ENCODE results near the gene LETMD1. TPM values are rescaled to one million over a fixed set of nuclear protein-coding genes. Genes with fewer than 3 reads are reported as not detected.

Gene LETMD1
- total RNA-seq, 2 experiments from 2014 or later, result 88.7 to 89.0 TPM

DNA sequence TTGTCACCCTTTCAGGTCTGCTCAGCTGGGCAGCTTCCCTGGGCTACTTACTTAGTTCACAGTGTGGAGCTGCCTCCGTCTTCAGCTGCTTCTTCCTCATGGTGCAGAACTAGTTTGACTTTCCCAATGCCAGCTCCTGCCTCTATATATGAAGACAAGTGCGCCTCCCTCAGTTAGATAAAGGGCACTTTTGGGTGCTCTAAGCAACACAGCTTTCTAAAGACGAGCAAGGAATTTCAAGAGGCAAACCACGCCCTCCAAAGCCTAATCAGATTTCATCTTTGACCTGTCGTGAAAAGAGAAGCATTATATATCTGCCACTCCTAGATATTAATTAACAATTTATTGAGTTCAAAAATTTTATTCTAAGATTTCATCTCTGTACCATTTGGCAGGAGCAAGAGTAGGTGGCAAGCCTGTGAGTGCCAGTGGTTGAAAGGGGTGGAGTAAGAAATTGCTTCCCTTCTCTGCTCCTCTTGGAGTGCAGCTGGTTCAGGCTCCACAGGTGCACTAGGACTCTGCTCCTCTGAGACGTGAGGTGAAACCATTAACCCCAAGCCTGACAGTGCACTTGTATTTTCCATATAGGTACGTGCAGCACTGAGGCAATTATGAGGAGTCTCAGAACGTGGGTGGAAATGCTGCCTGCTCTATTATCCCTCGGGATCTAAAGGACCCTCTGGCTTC lies 19.9 kb upstream of the LETMD1 start:
- peak; percentile 59 for DNase-seq
- Mint-ChIP-seq H3K4me3 (peak overlapping the region; percentile 85), H3K9me3 (no peaks in the 10 kb centered on the region), H3K27me3 (ENCODE audit: low read depth) (no peaks in the 10 kb centered on the region), H3K27ac (no peak overlapping the region), H3K36me3 (ENCODE audit: low read depth) (no peaks in the 10 kb centered on the region), H3K4me1 (ENCODE audit: low read depth) (peaks cover 38% of the 10 kb centered on the region)
- intact Hi-C loops (cut with micrococcal nuclease), result loop anchor here (1.0 to 10.0 kb wide), 6 partner anchors 75 to 944 kb away; partner anchors contain the start of gene DIP2B
- CTCF ChIA-PET, result interaction anchor here (0.8 to 5.6 kb wide), 20 partner anchors 12 to 562 kb away, joined by 3 to 56 read pairs (median 4); partner anchors contain the start of gene ATF1

DNA sequence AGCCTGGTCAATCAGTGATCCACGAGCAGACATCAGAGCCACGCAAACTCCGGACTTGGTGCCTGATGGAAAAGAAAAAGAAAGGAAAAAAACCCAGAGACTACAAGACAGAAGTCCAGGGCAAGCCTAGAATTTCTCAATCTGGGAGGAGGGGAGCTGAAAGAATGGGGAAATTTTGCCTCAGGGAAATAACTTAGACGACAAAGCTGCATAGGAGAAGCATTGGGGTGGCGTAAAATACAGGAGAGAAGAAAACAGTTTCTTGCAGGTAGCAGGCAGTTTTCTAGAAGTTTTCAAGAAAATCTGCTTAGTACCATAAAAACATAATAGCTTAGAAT lies 19.3 kb upstream of the LETMD1 start:
- no peak overlapping the region for H3K27ac Mint-ChIP-seq
- no peak overlapping the region for H3K4me3 Mint-ChIP-seq
- DNase-seq, result no peak
- no peaks in the 10 kb centered on the region for H3K27me3 Mint-ChIP-seq (ENCODE audit: low read depth)
- H3K36me3 Mint-ChIP-seq (ENCODE audit: low read depth), result no peaks in the 10 kb centered on the region
- intact Hi-C loops (cut with micrococcal nuclease), result loop anchor here (1.0 to 10.0 kb wide), 6 partner anchors 75 to 944 kb away; partner anchors contain the start of gene DIP2B
- H3K4me1 Mint-ChIP-seq (ENCODE audit: low read depth), result peaks cover 33% of the 10 kb centered on the region
- CTCF ChIA-PET, result interaction anchor here (0.6 to 5.6 kb wide), 11 partner anchors 15 to 264 kb away, joined by 3 to 56 read pairs (median 6); partner anchors contain the start of gene ATF1
- no peaks in the 10 kb centered on the region for H3K9me3 Mint-ChIP-seq

DNA sequence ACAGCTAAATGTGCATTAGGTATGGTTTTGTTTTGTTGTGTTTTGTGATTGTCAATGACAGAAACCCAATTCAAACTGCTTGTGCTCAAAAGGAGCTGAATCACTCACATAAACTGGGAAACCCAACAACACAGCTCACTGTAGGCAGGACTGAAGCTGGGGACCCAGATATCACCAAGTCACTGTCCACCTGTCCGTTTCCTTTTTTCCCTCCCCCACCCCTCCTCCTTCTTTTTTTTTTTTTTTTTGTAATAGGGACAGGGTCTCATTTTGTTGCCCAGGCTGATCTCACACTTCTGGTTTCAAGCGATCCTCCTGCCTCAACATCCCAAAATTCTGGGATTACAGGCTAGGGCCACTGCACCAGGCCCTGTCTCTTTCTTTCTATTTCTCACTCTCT lies 15.1 kb upstream of the LETMD1 start:
- intact Hi-C loops (cut with micrococcal nuclease), result no loop called here
- CTCF ChIA-PET, result interaction anchor here (0.7 kb wide), 1 partner anchor 15 kb away, joined by 5 read pairs; no protein-coding TSS in a partner anchor
- H3K4me1 Mint-ChIP-seq (ENCODE audit: low read depth), result peaks cover 4% of the 10 kb centered on the region
- no peak overlapping the region for H3K27ac Mint-ChIP-seq
- H3K4me3 Mint-ChIP-seq, result no peak overlapping the region
- H3K9me3 Mint-ChIP-seq, result no peaks in the 10 kb centered on the region
- DNase-seq, result no peak
- no peaks in the 10 kb centered on the region for H3K36me3 Mint-ChIP-seq (ENCODE audit: low read depth)
- H3K27me3 Mint-ChIP-seq (ENCODE audit: low read depth), result no peaks in the 10 kb centered on the region

DNA sequence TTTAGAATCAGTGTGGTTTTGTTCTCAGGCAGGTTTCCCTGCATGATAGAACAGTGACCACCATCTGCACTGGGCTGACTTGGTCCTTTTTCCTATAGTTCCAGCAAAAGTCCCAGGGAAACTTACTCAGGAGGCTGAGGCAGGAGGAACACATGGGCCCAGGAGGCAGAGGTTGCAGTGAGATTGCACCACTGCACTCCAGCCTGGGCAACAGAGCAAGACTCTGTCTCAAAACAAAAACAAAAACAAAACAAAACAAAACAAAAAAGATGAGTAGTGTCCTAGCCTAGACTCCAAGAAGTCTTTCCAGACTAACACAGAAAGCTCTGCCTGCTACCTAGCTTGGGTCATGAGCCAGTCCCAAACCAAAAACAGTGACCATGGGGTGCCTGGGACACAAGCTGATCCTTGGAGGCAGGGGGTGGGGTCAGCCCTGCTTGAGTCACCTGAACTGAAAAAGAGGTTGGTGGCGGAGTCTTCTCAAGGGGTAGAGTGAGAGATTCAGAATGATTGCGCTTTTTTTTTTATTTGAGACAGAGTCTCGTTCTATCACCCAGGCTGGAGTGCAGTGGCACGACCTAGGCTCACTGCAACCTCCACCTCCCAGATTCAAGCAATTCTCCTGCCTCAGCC lies 14.6 kb upstream of the LETMD1 start:
- Mint-ChIP-seq H3K27ac (no peak overlapping the region), H3K4me1 (ENCODE audit: low read depth) (peaks cover 2% of the 10 kb centered on the region), H3K4me3 (no peak overlapping the region), H3K9me3 (no peaks in the 10 kb centered on the region), H3K27me3 (ENCODE audit: low read depth) (no peaks in the 10 kb centered on the region), H3K36me3 (ENCODE audit: low read depth) (no peaks in the 10 kb centered on the region)
- no peak for DNase-seq
- CTCF ChIA-PET, result interaction anchor here (0.6 kb wide), 1 partner anchor 32 kb away, joined by 3 read pairs; no protein-coding TSS in a partner anchor
- intact Hi-C loops (cut with micrococcal nuclease), result no loop called here

DNA sequence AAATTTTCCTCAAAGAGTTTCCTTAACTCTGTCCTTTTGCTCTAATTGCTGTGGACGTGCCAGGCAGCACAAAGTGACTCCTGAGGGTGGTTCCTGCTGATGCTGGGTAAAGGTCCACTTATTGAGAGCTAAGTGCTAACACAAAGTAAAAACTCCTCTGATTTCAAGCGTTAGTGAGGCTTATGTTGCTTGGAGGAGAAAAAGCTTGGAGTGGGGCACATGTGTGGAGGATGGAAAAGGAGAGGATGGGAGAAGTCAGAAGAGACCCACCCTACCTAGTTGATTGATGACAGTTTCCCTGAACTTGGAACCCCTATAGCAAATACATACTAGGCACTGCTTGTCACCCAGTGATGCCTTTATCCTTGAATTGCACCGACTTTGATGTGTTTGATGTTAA lies 11.8 kb upstream of the LETMD1 start:
- Mint-ChIP-seq H3K9me3 (no peaks in the 10 kb centered on the region), H3K27ac (no peak overlapping the region), H3K27me3 (ENCODE audit: low read depth) (no peaks in the 10 kb centered on the region), H3K4me3 (no peak overlapping the region), H3K4me1 (ENCODE audit: low read depth) (no peaks in the 10 kb centered on the region), H3K36me3 (ENCODE audit: low read depth) (no peaks in the 10 kb centered on the region)
- DNase-seq, result no peak
- CTCF ChIA-PET, result no interaction called here
- intact Hi-C loops (cut with micrococcal nuclease), result no loop called here

DNA sequence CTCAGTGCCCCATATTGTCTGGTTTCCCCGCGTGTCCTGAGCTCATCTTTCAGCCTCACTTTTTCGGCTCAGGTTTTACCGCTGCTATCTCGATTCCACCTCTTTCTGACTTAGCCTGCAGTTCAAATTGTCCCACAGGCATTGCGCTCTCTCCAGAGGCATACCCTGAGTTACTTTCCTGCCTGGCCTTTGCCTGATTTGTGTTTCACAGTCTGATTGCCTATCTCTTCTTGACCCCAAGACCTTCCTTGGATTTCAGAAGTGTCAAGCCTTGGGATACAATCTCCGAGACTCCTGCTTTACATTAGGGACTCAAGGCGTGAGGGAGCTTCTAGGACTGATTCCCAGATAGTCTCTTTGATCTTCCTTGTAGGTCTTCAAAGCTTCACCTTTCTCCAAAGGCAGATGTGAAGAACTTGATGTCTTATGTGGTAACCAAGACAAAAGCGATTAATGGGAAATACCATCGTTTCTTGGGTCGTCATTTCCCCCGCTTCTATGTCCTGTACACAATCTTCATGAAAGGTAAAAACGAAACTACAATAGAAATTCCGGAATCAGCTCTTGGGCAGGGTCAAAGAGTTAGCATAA lies 629 bp downstream of the LETMD1 start:
- Mint-ChIP-seq H3K4me1 (ENCODE audit: low read depth) (peaks cover 34% of the 10 kb centered on the region), H3K9me3 (no peaks in the 10 kb centered on the region), H3K36me3 (ENCODE audit: low read depth) (peaks cover 20% of the 10 kb centered on the region), H3K27ac (peak overlapping the region; percentile 93), H3K27me3 (ENCODE audit: low read depth) (no peaks in the 10 kb centered on the region), H3K4me3 (peak overlapping the region; percentile 93)
- intact Hi-C loops (cut with micrococcal nuclease), result loop anchor here (1.0 to 5.0 kb wide), 8 partner anchors 23 to 279 kb away; partner anchors contain the start of genes CSRNP2, DAZAP2, POU6F1 and TFCP2
- DNase-seq, result no peak
- CTCF ChIA-PET, result interaction anchor here (1.0 to 2.4 kb wide), 4 partner anchors 12 to 204 kb away, joined by 3 to 8 read pairs (median 3); partner anchors contain the start of gene POU6F1

DNA sequence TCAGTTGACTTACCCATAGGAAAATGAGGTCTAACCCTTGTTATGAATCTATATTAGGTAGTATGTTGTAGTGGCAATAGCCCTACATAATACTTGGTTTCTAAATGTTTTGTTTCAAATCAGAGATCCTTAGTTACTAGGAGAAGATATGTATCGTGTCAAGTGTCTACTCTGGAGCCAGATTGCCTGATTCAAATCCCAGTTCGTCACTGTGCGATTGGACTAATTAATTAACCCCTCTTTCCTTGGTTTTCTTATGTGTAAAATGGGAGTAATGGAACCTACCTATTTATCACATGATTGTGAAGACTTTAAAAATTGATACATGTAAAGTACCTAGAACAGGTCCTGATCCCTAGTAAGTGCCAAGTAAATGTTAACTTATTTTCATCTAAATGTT lies 1.4 kb downstream of the LETMD1 start:
- CTCF ChIA-PET, result interaction anchor here (0.9 to 1.2 kb wide), 5 partner anchors 12 to 291 kb away, joined by 3 to 5 read pairs (median 3); no protein-coding TSS in a partner anchor
- Mint-ChIP-seq H3K36me3 (ENCODE audit: low read depth) (peaks cover 24% of the 10 kb centered on the region), H3K4me1 (ENCODE audit: low read depth) (peaks cover 34% of the 10 kb centered on the region), H3K27ac (peak overlapping the region; percentile 93), H3K27me3 (ENCODE audit: low read depth) (no peaks in the 10 kb centered on the region), H3K4me3 (peak overlapping the region; percentile 93), H3K9me3 (no peaks in the 10 kb centered on the region)
- no peak for DNase-seq
- intact Hi-C loops (cut with micrococcal nuclease), result loop anchor here (2.0 to 5.0 kb wide), 2 partner anchors 197 to 278 kb away; no protein-coding TSS in a partner anchor

DNA sequence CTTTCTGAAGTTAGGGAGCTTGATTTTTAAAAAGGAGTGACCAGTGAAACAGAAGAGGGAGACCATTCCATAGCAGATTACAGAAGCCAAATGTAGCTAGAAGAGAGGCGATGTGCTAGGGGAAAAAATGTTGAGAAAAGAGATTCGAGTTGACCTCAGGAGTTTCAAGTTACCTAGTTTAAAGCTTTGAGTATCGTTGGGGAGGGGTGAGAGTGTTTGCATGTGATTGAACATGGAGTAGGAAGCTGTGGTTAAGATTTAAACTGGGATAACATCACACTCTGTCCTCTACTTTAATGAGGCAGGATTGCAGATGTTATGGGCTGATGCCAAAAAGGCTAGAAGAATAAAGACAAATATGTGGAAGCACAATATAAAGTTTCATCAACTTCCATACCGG lies 3.7 kb downstream of the LETMD1 start:
- no peak overlapping the region for H3K27ac Mint-ChIP-seq
- H3K9me3 Mint-ChIP-seq, result no peaks in the 10 kb centered on the region
- H3K4me3 Mint-ChIP-seq, result no peak overlapping the region
- H3K4me1 Mint-ChIP-seq (ENCODE audit: low read depth), result peaks cover 30% of the 10 kb centered on the region
- H3K36me3 Mint-ChIP-seq (ENCODE audit: low read depth), result peaks cover 33% of the 10 kb centered on the region
- intact Hi-C loops (cut with micrococcal nuclease), result no loop called here
- H3K27me3 Mint-ChIP-seq (ENCODE audit: low read depth), result no peaks in the 10 kb centered on the region
- no peak for DNase-seq
- CTCF ChIA-PET, result interaction anchor here (0.6 to 1.0 kb wide), 3 partner anchors 129 to 287 kb away, joined by 3 to 5 read pairs (median 4); partner anchors contain the start of gene ATF1

DNA sequence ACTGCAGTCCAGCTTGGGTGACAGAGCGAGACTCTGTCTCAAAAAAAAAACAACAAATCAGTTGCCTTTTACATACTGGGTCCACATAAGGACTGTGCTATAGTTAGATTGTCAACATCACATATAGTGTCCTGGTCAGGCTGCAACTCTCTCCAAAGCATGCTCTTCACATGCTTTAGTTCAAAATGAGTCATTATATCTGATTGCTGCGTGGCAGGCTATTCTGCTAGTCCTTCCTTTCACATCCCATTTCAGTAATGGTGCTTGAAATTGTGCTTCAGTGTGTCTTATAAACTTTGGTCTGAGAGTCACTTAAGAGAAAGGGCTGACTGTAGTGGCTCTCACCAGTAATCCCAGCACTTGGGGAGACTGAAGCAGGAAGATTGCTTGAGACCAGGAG lies 6.9 kb downstream of the LETMD1 start:
- Mint-ChIP-seq H3K27ac (no peak overlapping the region), H3K9me3 (no peaks in the 10 kb centered on the region), H3K27me3 (ENCODE audit: low read depth) (no peaks in the 10 kb centered on the region), H3K4me1 (ENCODE audit: low read depth) (peaks cover 11% of the 10 kb centered on the region), H3K4me3 (no peak overlapping the region), H3K36me3 (ENCODE audit: low read depth) (peaks cover 46% of the 10 kb centered on the region)
- CTCF ChIA-PET, result no interaction called here
- DNase-seq, result no peak
- intact Hi-C loops (cut with micrococcal nuclease), result no loop called here

DNA sequence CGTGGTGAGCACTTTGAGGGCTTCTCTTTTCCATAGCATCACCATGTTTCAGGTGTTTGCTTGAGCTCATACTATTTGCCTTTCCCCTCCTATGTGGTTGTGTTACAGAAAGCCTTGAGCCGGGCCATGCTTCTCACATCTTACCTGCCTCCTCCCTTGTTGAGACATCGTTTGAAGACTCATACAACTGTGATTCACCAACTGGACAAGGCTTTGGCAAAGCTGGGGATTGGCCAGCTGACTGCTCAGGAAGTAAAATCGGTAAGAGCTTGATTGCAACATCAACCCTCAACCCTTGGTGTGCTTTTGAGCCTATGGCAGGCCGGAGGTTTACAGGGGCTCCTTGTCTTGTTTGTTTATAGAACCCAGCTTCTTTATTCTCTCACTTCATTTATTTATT lies 8.1 kb downstream of the LETMD1 start:
- Mint-ChIP-seq H3K27me3 (ENCODE audit: low read depth) (no peaks in the 10 kb centered on the region), H3K27ac (no peak overlapping the region)

DNA sequence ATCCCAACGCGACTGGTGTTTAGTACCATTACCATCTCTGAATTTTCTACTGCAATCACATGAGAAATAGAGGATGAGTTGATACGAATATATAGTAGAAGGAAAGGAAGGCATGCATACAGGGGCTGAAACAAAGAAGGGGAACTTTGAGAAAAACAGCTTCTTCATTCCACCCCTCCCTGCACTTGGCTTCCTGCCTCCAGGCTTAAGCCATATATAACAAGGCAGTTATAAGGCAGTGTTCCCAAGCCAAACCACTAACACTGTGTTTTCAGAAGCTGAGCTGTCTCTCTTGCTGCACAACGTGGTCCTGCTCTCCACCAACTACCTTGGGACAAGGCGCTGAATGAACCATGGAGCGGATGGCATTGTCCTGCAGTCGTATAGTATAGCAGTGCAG lies 11.0 kb downstream of the LETMD1 start:
- intact Hi-C loops (cut with micrococcal nuclease), result no loop called here
- H3K4me1 Mint-ChIP-seq (ENCODE audit: low read depth), result no peaks in the 10 kb centered on the region
- no peaks in the 10 kb centered on the region for H3K9me3 Mint-ChIP-seq
- peak overlapping the region; percentile 36 for H3K27ac Mint-ChIP-seq
- no peaks in the 10 kb centered on the region for H3K27me3 Mint-ChIP-seq (ENCODE audit: low read depth)
- peaks cover 33% of the 10 kb centered on the region for H3K36me3 Mint-ChIP-seq (ENCODE audit: low read depth)
- no peak overlapping the region for H3K4me3 Mint-ChIP-seq
- no peak for DNase-seq
- CTCF ChIA-PET, result no interaction called here

More for the DNA sequence above, 8.1 kb downstream of the LETMD1 start:
- intact Hi-C loops (cut with micrococcal nuclease), result no loop called here
- no peak overlapping the region for H3K4me3 Mint-ChIP-seq
- no peaks in the 10 kb centered on the region for H3K9me3 Mint-ChIP-seq
- peaks cover 46% of the 10 kb centered on the region for H3K36me3 Mint-ChIP-seq (ENCODE audit: low read depth)
- H3K4me1 Mint-ChIP-seq (ENCODE audit: low read depth), result peaks cover 9% of the 10 kb centered on the region
- CTCF ChIA-PET, result interaction anchor here (0.5 to 0.9 kb wide), 4 partner anchors 9 to 311 kb away, joined by 3 to 4 read pairs (median 3); no protein-coding TSS in a partner anchor
- no peak for DNase-seq
